ENCODE results near the gene LTBP1.
"Not testable (repeated sequence)": the region's sequence is repeated elsewhere in the genome, so short reads cannot be mapped to it uniquely, and the experiment has no call there.

Gene LTBP1

GRCh38 chr2:32918774-32919173 lies 28.0 kb upstream of the LTBP1 start:
- no peaks in the 10 kb centered on the region for H3K36me3 ChIP-seq (ENCODE audit: insufficient read depth, low read length)

GRCh38 chr2:32919901-32920300 lies 26.9 kb upstream of the LTBP1 start:
- H2AFZ ChIP-seq (ENCODE audit: low read length, unreplicated experiment); H3K4me3 ChIP-seq (ENCODE audit: low read depth, low read length); H3K79me2 ChIP-seq (ENCODE audit: control insufficient read depth, insufficient read depth, low read length, unreplicated experiment); H3K27ac ChIP-seq (ENCODE audit: low read depth, low read length); H3K4me1 ChIP-seq (ENCODE audit: control insufficient read depth, insufficient read depth, low read length, unreplicated experiment); H3K36me3 ChIP-seq (ENCODE audit: insufficient read depth, low read length): not testable (repeated sequence)
- H3K27me3 ChIP-seq (ENCODE audit: insufficient read depth, low read length): peaks cover 23% of the 10 kb centered on the region

More at GRCh38 chr2:32918774-32919173, 28.0 kb upstream of the LTBP1 start:
- Histone ChIP-seq H3K4me3 (ENCODE audit: low read depth, low read length) (no peak overlapping the region), H3K79me2 (ENCODE audit: control insufficient read depth, insufficient read depth, low read length, unreplicated experiment) (no peaks in the 10 kb centered on the region), H2AFZ (ENCODE audit: low read length, unreplicated experiment) (no peak overlapping the region), H3K27ac (ENCODE audit: low read depth, low read length) (no peak overlapping the region), H3K27me3 (ENCODE audit: insufficient read depth, low read length) (peaks cover 19% of the 10 kb centered on the region), H3K4me1 (ENCODE audit: control insufficient read depth, insufficient read depth, low read length, unreplicated experiment) (no peaks in the 10 kb centered on the region)

DNA sequence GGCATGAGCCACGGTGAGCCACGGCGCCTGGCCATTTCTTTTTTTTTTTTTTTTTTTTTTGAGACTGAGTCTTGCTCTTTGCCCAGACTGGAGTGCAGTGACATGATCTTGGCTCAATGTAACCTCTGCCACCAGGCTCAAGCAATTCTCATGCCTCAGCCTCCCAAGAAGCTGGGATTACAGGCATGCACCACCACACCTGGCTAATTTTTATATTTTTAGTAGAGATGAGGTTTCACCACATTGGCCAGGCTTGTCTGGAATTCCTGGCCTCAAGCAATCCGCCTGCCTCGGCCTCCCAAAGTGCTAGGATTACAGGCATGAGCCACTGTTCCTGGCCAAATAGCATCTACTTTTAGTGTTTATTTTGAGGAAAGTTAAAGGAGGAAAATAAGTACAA lies 25.3 kb upstream of the LTBP1 start:
- peaks cover 33% of the 10 kb centered on the region for H3K27me3 ChIP-seq (ENCODE audit: insufficient read depth, low read length)
- H3K4me3 ChIP-seq (ENCODE audit: low read depth, low read length); H3K79me2 ChIP-seq (ENCODE audit: control insufficient read depth, insufficient read depth, low read length, unreplicated experiment); H3K27ac ChIP-seq (ENCODE audit: low read depth, low read length); H3K36me3 ChIP-seq (ENCODE audit: insufficient read depth, low read length); H3K4me1 ChIP-seq (ENCODE audit: control insufficient read depth, insufficient read depth, low read length, unreplicated experiment); H2AFZ ChIP-seq (ENCODE audit: low read length, unreplicated experiment): not testable (repeated sequence)

DNA sequence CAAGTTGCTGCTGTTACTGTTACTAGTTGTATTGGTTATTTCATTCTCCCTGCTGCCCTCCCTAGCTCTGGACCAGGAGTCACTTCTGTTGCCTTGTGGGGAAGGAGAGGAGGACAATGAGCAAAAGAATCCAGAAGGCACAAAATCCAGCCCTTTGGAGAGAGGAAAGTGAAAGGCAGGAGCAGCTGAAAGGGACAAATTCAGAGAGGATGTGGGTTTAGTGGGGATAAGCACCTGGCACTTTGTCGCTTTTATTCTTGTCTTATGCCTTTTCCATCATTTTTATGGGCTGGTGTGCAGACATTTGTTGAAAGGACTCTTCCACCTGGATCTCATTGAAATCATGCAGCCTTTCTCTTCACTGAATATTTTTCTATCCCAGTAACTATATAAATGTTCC lies 24.3 kb upstream of the LTBP1 start:
- Histone ChIP-seq H3K36me3 (ENCODE audit: insufficient read depth, low read length) (no peaks in the 10 kb centered on the region), H3K27ac (ENCODE audit: low read depth, low read length) (no peak overlapping the region), H3K4me1 (ENCODE audit: control insufficient read depth, insufficient read depth, low read length, unreplicated experiment) (no peaks in the 10 kb centered on the region), H3K27me3 (ENCODE audit: insufficient read depth, low read length) (peaks cover 37% of the 10 kb centered on the region), H3K79me2 (ENCODE audit: control insufficient read depth, insufficient read depth, low read length, unreplicated experiment) (no peaks in the 10 kb centered on the region), H3K4me3 (ENCODE audit: low read depth, low read length) (no peak overlapping the region), H2AFZ (ENCODE audit: low read length, unreplicated experiment) (peak overlapping the region; percentile 6)

DNA sequence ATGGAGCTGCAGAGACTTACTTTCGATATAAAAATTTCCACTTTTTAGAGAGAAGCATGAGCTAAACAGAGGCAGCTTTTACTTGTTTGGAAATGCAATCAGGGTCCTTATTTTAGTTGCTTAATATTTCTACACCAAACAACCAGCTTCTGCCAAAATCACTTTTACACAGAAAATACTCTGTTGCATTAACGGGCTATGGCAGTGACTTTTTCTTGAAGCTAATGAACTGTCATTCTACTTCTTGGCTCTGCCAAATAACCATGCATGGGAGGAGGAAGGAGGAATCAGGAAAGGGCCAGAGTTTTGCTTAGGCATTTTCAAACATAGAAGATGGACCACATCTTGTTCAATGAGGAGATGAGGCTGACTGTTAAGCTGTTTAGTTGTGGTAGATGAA lies 23.6 kb upstream of the LTBP1 start:
- Histone ChIP-seq H2AFZ (ENCODE audit: low read length, unreplicated experiment) (no peak overlapping the region), H3K4me1 (ENCODE audit: control insufficient read depth, insufficient read depth, low read length, unreplicated experiment) (no peaks in the 10 kb centered on the region), H3K36me3 (ENCODE audit: insufficient read depth, low read length) (no peaks in the 10 kb centered on the region), H3K4me3 (ENCODE audit: low read depth, low read length) (no peak overlapping the region), H3K27me3 (ENCODE audit: insufficient read depth, low read length) (peaks cover 41% of the 10 kb centered on the region), H3K27ac (ENCODE audit: low read depth, low read length) (no peak overlapping the region), H3K79me2 (ENCODE audit: control insufficient read depth, insufficient read depth, low read length, unreplicated experiment) (no peaks in the 10 kb centered on the region)

DNA sequence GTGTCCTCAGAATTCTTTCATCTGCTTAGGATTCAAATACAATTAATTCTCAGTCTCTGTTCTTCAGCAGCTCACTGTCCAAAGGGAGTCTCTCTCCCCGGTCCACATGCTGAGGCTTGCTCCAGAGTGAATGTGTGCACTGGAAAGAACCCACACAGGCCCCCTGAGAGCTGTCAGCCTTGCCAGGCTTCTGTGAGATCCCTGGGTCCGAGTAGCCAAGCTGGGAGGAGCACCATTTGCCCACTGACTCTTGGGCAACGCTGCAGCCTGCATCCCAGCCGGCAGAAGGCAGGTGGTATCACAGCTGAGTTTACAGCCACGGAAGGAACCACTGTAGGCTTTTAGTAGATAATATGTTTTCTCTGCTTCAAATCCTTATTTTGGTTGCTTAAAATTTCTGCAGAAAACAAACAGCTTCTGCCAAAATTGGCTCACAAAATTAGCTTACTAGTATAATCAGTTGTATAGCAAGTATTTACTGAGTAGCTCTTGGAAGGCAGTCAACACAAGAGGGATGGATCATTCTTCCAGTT lies 21.4 kb upstream of the LTBP1 start:
- Histone ChIP-seq H3K27me3 (ENCODE audit: insufficient read depth, low read length) (peaks cover 33% of the 10 kb centered on the region), H3K4me3 (ENCODE audit: low read depth, low read length) (no peak overlapping the region), H3K36me3 (ENCODE audit: insufficient read depth, low read length) (no peaks in the 10 kb centered on the region), H3K79me2 (ENCODE audit: control insufficient read depth, insufficient read depth, low read length, unreplicated experiment) (no peaks in the 10 kb centered on the region), H3K27ac (ENCODE audit: low read depth, low read length) (no peak overlapping the region), H3K4me1 (ENCODE audit: control insufficient read depth, insufficient read depth, low read length, unreplicated experiment) (no peaks in the 10 kb centered on the region), H2AFZ (ENCODE audit: low read length, unreplicated experiment) (no peak overlapping the region)

GRCh38 chr2:32925976-32926707 lies 20.6 kb upstream of the LTBP1 start:
- H3K4me3 ChIP-seq (ENCODE audit: low read depth, low read length): no peak overlapping the region
- no peaks in the 10 kb centered on the region for H3K79me2 ChIP-seq (ENCODE audit: control insufficient read depth, insufficient read depth, low read length, unreplicated experiment)
- H3K4me1 ChIP-seq (ENCODE audit: control insufficient read depth, insufficient read depth, low read length, unreplicated experiment): no peaks in the 10 kb centered on the region
- H3K27me3 ChIP-seq (ENCODE audit: insufficient read depth, low read length): peaks cover 33% of the 10 kb centered on the region
- H3K27ac ChIP-seq (ENCODE audit: low read depth, low read length): no peak overlapping the region
- H3K36me3 ChIP-seq (ENCODE audit: insufficient read depth, low read length): no peaks in the 10 kb centered on the region
- H2AFZ ChIP-seq (ENCODE audit: low read length, unreplicated experiment): no peak overlapping the region

DNA sequence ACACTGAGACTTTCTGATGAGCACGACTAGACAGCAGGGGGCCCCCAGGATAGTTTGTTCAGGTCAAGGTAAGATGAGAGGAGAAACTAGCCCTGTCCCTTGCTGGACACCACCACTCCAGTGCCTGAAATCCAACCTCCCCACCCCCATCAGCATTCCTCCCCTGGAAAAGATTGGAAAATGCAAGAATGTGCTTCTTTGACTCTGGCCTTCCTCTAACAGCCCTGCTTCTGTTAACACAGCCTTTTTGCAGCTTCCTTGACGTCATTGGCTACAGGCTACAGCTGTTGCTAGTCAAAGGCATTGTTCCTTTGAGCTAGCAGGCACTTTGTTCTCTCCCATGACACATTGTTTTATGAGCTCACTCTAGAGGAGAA lies 20.1 kb upstream of the LTBP1 start:
- H3K27ac ChIP-seq (ENCODE audit: low read depth, low read length): no peak overlapping the region
- H3K79me2 ChIP-seq (ENCODE audit: control insufficient read depth, insufficient read depth, low read length, unreplicated experiment): no peaks in the 10 kb centered on the region
- no peak overlapping the region for H3K4me3 ChIP-seq (ENCODE audit: low read depth, low read length)
- H2AFZ ChIP-seq (ENCODE audit: low read length, unreplicated experiment): no peak overlapping the region
- H3K36me3 ChIP-seq (ENCODE audit: insufficient read depth, low read length): no peaks in the 10 kb centered on the region
- peaks cover 33% of the 10 kb centered on the region for H3K27me3 ChIP-seq (ENCODE audit: insufficient read depth, low read length)
- H3K4me1 ChIP-seq (ENCODE audit: control insufficient read depth, insufficient read depth, low read length, unreplicated experiment): no peaks in the 10 kb centered on the region

- Histone ChIP-seq H3K36me3 (ENCODE audit: insufficient read depth, low read length) (no peaks in the 10 kb centered on the region), H3K27ac (ENCODE audit: low read depth, low read length) (no peak overlapping the region), H3K79me2 (ENCODE audit: control insufficient read depth, insufficient read depth, low read length, unreplicated experiment) (no peaks in the 10 kb centered on the region), H2AFZ (ENCODE audit: low read length, unreplicated experiment) (no peak overlapping the region), H3K4me3 (ENCODE audit: low read depth, low read length) (no peak overlapping the region), H3K4me1 (ENCODE audit: control insufficient read depth, insufficient read depth, low read length, unreplicated experiment) (no peaks in the 10 kb centered on the region), H3K27me3 (ENCODE audit: insufficient read depth, low read length) (peaks cover 14% of the 10 kb centered on the region)
Measured at GRCh38 chr2:32930436-32930835, 16.3 kb upstream of the LTBP1 start.

DNA sequence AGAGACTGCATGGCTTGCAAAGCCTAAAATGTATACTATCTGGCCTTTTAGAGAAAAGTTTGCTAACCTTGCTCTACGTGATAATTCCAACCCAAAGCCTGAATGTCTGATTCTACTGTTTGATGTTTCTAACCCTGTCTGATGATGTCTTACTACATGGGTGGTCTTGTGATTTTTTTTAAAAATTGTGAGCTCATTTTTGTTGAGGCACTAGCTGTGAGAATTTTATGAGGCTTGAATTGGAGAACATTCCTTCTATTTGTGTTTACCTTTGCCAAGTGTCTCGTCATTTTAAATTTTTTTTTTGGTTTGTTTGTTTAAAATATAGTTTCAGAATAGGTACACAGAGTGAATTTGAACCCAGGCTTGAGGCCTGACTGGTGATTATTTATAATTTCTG lies 15.2 kb upstream of the LTBP1 start:
- H3K27ac ChIP-seq (ENCODE audit: low read depth, low read length): no peak overlapping the region
- H3K27me3 ChIP-seq (ENCODE audit: insufficient read depth, low read length): peaks cover 9% of the 10 kb centered on the region
- H3K79me2 ChIP-seq (ENCODE audit: control insufficient read depth, insufficient read depth, low read length, unreplicated experiment): no peaks in the 10 kb centered on the region
- no peaks in the 10 kb centered on the region for H3K4me1 ChIP-seq (ENCODE audit: control insufficient read depth, insufficient read depth, low read length, unreplicated experiment)
- H3K36me3 ChIP-seq (ENCODE audit: insufficient read depth, low read length): no peaks in the 10 kb centered on the region
- H2AFZ ChIP-seq (ENCODE audit: low read length, unreplicated experiment): no peak overlapping the region
- H3K4me3 ChIP-seq (ENCODE audit: low read depth, low read length): no peak overlapping the region

GRCh38 chr2:32931945-32932709 lies 14.6 kb upstream of the LTBP1 start:
- Histone ChIP-seq H2AFZ (ENCODE audit: low read length, unreplicated experiment) (no peak overlapping the region), H3K36me3 (ENCODE audit: insufficient read depth, low read length) (no peaks in the 10 kb centered on the region), H3K79me2 (ENCODE audit: control insufficient read depth, insufficient read depth, low read length, unreplicated experiment) (no peaks in the 10 kb centered on the region), H3K4me3 (ENCODE audit: low read depth, low read length) (no peak overlapping the region), H3K4me1 (ENCODE audit: control insufficient read depth, insufficient read depth, low read length, unreplicated experiment) (no peaks in the 10 kb centered on the region), H3K27ac (ENCODE audit: low read depth, low read length) (no peak overlapping the region), H3K27me3 (ENCODE audit: insufficient read depth, low read length) (peaks cover 7% of the 10 kb centered on the region)
